H1 (cell line): ENCODE data around the gene FNDC5. TPM values are rescaled to one million over a fixed set of nuclear protein-coding genes. Genes with fewer than 3 reads are reported as not detected.

Experiments used
- CHD1 ChIP-seq: IDR thresholded peaks from 2 replicates; pipeline ENCODE4 v1.6.1; 2012; ENCODE audit warnings: low read depth, low read length, improper control_type of control experiment
- HDAC2 ChIP-seq, 2 experiments: fragments of 300-600 bp in 1 of 2; sonication (generic) in 1 of 2; IDR thresholded peaks; 2 replicates each; pipeline ENCODE4 v1.6.1; 2011 to 2012; ENCODE audit warnings: low read depth in 2 of 2, low read length in 2 of 2, mild to moderate bottlenecking in 2 of 2, moderate library complexity in 2 of 2, borderline replicate concordance in 1 of 2, inconsistent platforms in 1 of 2
- NRF1 ChIP-seq: IDR thresholded peaks from 2 replicates; pipeline ENCODE4 v1.6.1; 2011; ENCODE audit warnings: mild to moderate bottlenecking, low read depth, low read length, improper control_type of control experiment
- RNF2 ChIP-seq: fragments of 200-900, 300-1000 bp; sonication (generic); IDR thresholded peaks from 2 replicates; pipeline ENCODE4 v1.7.1; 2016; ENCODE audit warnings: borderline replicate concordance, low read depth, mild to moderate bottlenecking, antibody characterized with exemption, low read length; ENCODE audit not compliant: poor library complexity, severe bottlenecking; ENCODE audit errors: missing control alignments
- RXRA ChIP-seq: IDR thresholded peaks from 2 replicates; pipeline ENCODE4 v1.6.1; 2011; ENCODE audit warnings: low read depth, mild to moderate bottlenecking, low read length, moderate library complexity; ENCODE audit not compliant: insufficient read depth
- polyA plus RNA-seq, 7 experiments: library from polyadenylated mRNA; depleted of rRNA in 3 of 7; stranded (reverse) in 5 of 7; unstranded in 2 of 7; fragments of >200 nt in 5 of 7; fragments of 200-250 nt in 2 of 7; gene quantifications; 1 replicate in 5 of 7; 2 replicates in 1 of 7; 4 replicates in 1 of 7; pipeline versions ENCODE4 v1.2.1 to v1.2.3, GENCODE V29; 2011 to 2013; ENCODE audit warnings: missing spikeins in 2 of 7, mixed read lengths in 2 of 7
- total RNA-seq: library from RNA; stranded (reverse); fragmentation: NEBNext Ultra II Directional; extraction: Animal tissue kit (Norgen Biotek cat#: 25700); gene quantifications from 2 replicates; pipeline ENCODE4 v1.2.1, GENCODE V29; 2021

The FNDC5 gene
- total and polyA plus RNA-seq, 2 of the 8 experiments (the other 6 are each of a cell fraction or from before 2014, with no cell fraction given): 1.8 to 2.0 TPM

DNA sequence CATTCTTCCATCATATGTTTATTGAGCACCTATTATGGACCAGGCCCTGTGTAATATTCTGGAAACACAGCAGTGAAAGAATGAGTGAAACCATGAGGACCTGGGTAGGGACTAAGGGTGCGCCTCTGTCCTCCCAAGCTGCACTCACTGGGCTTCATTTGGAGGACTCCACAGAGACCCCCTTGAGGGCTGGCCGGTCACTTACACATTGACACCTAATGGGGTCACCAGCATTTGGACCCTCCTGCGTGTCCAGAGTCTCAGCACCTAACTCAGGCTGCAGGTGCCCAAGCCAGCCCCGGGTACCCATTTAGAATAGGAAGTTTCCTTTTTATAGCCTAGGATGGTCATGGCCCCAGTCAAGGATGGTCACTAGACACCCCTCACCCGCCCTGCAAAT is 2.8 kb upstream of the FNDC5 start (continued):
- no peak for TF ChIP-seq NRF1
- no peak for TF ChIP-seq CHD1
- no peak for TF ChIP-seq RNF2
- no peak for TF ChIP-seq HDAC2 (IDR thresholded peaks at IDR 0.05; ENCODE audit: borderline replicate concordance in 1 of 2, low read depth in 2 of 2, low read length in 2 of 2)
- no peak for TF ChIP-seq RXRA
- TF ChIP-seq, all 59 proteins: peak for 0
